Measurements from ENCODE around the gene LPCAT2. TPM values are rescaled to one million over a fixed set of nuclear protein-coding genes. Genes with fewer than 3 reads are reported as not detected.
A peak's percentile ranks its signal among the peaks of the same experiment; 100 is the strongest.

Gene LPCAT2
- total RNA-seq, 2 donors from 2014 or later, result 6.4 to 6.8 TPM

GRCh38 chr16:55506083-55506482, 2.8 kb upstream of the LPCAT2 start:
- Mint-ChIP-seq H3K4me3 (no peak overlapping the region), H3K27ac (no peak overlapping the region), H3K9me3 (no peaks in the 10 kb centered on the region), H3K36me3 (ENCODE audit: low read depth) (peaks cover 13% of the 10 kb centered on the region), H3K27me3 (ENCODE audit: insufficient read depth) (peaks cover 6% of the 10 kb centered on the region), H3K4me1 (peaks cover 15% of the 10 kb centered on the region)
- no peaks in the 10 kb centered on the region for H3K27me3 ChIP-seq (ENCODE audit: control insufficient read depth, insufficient read depth, low read length, poor library complexity, severe bottlenecking)
- peaks cover 5% of the 10 kb centered on the region for H3K4me1 ChIP-seq (ENCODE audit: control insufficient read depth, insufficient read depth, low read length)
- TF ChIP-seq CTCF (conservative IDR thresholded peaks at IDR 0.05), result no peak
- no peak overlapping the region for H3K4me3 ChIP-seq (ENCODE audit: low read length)
- no peak overlapping the region for H3K27ac ChIP-seq (ENCODE audit: low read depth, low read length)
- no peak overlapping the region for H3K9ac ChIP-seq (ENCODE audit: extremely low read depth, low read length, poor library complexity, severe bottlenecking)
- peak; percentile 34 for DNase-seq
- no peaks in the 10 kb centered on the region for H3K9me3 ChIP-seq (ENCODE audit: control insufficient read depth, low read length)
- WGBS, 2 experiments (ENCODE audit: insufficient coverage in 1 of 2, insufficient read length in 1 of 2), result 82 to 85% methylated on average over 3 to 7 of the region's 7 CpGs
- peaks cover 4% of the 10 kb centered on the region for H3K36me3 ChIP-seq (ENCODE audit: control insufficient read depth, insufficient read depth, low read length)

- no peak for DNase-seq
- no peak overlapping the region for H3K27ac ChIP-seq (ENCODE audit: low read depth, low read length)
- no peak overlapping the region for H3K4me3 Mint-ChIP-seq
- no peak overlapping the region for H3K9ac ChIP-seq (ENCODE audit: extremely low read depth, low read length, poor library complexity, severe bottlenecking)
- TF ChIP-seq CTCF (conservative IDR thresholded peaks at IDR 0.05), result no peak
- peaks cover under 1% of the 10 kb centered on the region for H3K9me3 Mint-ChIP-seq
- H3K4me1 ChIP-seq (ENCODE audit: control insufficient read depth, insufficient read depth, low read length), result peaks cover 5% of the 10 kb centered on the region
- H3K36me3 Mint-ChIP-seq (ENCODE audit: low read depth), result peaks cover 10% of the 10 kb centered on the region
- no peak overlapping the region for H3K27ac Mint-ChIP-seq
- no peak overlapping the region for H3K4me3 ChIP-seq (ENCODE audit: low read length)
- no peaks in the 10 kb centered on the region for H3K27me3 ChIP-seq (ENCODE audit: control insufficient read depth, insufficient read depth, low read length, poor library complexity, severe bottlenecking)
- peaks cover 6% of the 10 kb centered on the region for H3K27me3 Mint-ChIP-seq (ENCODE audit: insufficient read depth)
- H3K4me1 Mint-ChIP-seq, result peaks cover 15% of the 10 kb centered on the region
- H3K36me3 ChIP-seq (ENCODE audit: control insufficient read depth, insufficient read depth, low read length), result peaks cover 4% of the 10 kb centered on the region
- H3K9me3 ChIP-seq (ENCODE audit: control insufficient read depth, low read length), result peaks cover 2% of the 10 kb centered on the region
- 71 to 80% methylated on average over 2 to 4 of the region's 4 CpGs for whole genome bisulfite sequencing, 2 experiments (ENCODE audit: insufficient coverage in 1 of 2, insufficient read length in 1 of 2)
Measured at GRCh38 chr16:55506708-55507107, 2.2 kb upstream of the LPCAT2 start.

- Histone ChIP-seq H3K9ac (ENCODE audit: extremely low read depth, low read length, poor library complexity, severe bottlenecking) (no peak overlapping the region), H3K4me3 (ENCODE audit: low read length) (no peak overlapping the region), H3K27ac (ENCODE audit: low read depth, low read length) (no peak overlapping the region)
Measured at GRCh38 chr16:55508271-55508921, 476 bp upstream of the LPCAT2 start.

More at GRCh38 chr16:55508271-55508921, 476 bp upstream of the LPCAT2 start:
- no peak for TF ChIP-seq CTCF (conservative IDR thresholded peaks at IDR 0.05)
- Histone ChIP-seq H3K27me3 (ENCODE audit: control insufficient read depth, insufficient read depth, low read length, poor library complexity, severe bottlenecking) (no peaks in the 10 kb centered on the region), H3K36me3 (ENCODE audit: control insufficient read depth, insufficient read depth, low read length) (peaks cover 4% of the 10 kb centered on the region), H3K4me1 (ENCODE audit: control insufficient read depth, insufficient read depth, low read length) (peaks cover 5% of the 10 kb centered on the region), H3K9me3 (ENCODE audit: control insufficient read depth, low read length) (peaks cover 19% of the 10 kb centered on the region)
- Mint-ChIP-seq H3K9me3 (peaks cover 17% of the 10 kb centered on the region), H3K36me3 (ENCODE audit: low read depth) (peaks cover 25% of the 10 kb centered on the region), H3K4me1 (peaks cover 15% of the 10 kb centered on the region), H3K27ac (no peak overlapping the region), H3K4me3 (peak overlapping the region; percentile 80), H3K27me3 (ENCODE audit: insufficient read depth) (peaks cover 6% of the 10 kb centered on the region)
- DNase-seq, result peak; percentile 29
- 77 to 78% methylated on average over 4 to 9 of the region's 9 CpGs for WGBS, 2 experiments (ENCODE audit: insufficient coverage in 1 of 2, insufficient read length in 1 of 2)
